A549 (cell line): Measurements from ENCODE around the gene PTPRN2.

Experiments
- CBX8 ChIP-seq: fragments of 200-600 bp; sonication (generic); IDR thresholded peaks from 2 replicates; pipeline ENCODE4 v1.6.1; 2016
- CHD4 ChIP-seq: fragments of 200-600 bp; sonication (generic); IDR thresholded peaks from 2 replicates; pipeline ENCODE4 v1.6.1; 2016; ENCODE audit warnings: antibody characterized with exemption, mild to moderate bottlenecking, borderline replicate concordance
- EHF ChIP-seq: fragments of 250-450 bp; sonication (Bioruptor Pico); IDR thresholded peaks from 2 replicates; pipeline ENCODE4 v1.5.0; 2020; ENCODE audit warnings: mild to moderate bottlenecking
- FOXS1 ChIP-seq: fragments of 250-450 bp; sonication (Bioruptor Pico); IDR thresholded peaks from 2 replicates; pipeline ENCODE4 v1.5.0; 2020; ENCODE audit warnings: mild to moderate bottlenecking, moderate library complexity
- KDM5A ChIP-seq: fragments of 200-600 bp; sonication (generic); IDR thresholded peaks from 2 replicates; pipeline ENCODE4 v1.6.1; 2016; ENCODE audit warnings: antibody characterized with exemption, mild to moderate bottlenecking
- MYC ChIP-seq: IDR thresholded peaks from 2 replicates; pipeline ENCODE4 v1.6.1; 2012; ENCODE audit warnings: mild to moderate bottlenecking, inconsistent platforms, low read length, improper control_type of control experiment, borderline replicate concordance
- POLR2A ChIP-seq: IDR thresholded peaks from 2 replicates; pipeline ENCODE4 v1.6.1; 2012; ENCODE audit warnings: mild to moderate bottlenecking, low read length
- RAD21 ChIP-seq, 2 experiments: fragments of >200 bp in 1 of 2; sonication (Bioruptor Twin) in 1 of 2; formaldehyde crosslinking in 1 of 2; IDR thresholded peaks in 1 of 2; conservative IDR thresholded peaks in 1 of 2; 2 replicates in 1 of 2; 3 replicates in 1 of 2; pipeline ENCODE4 v1.6.1; 2012 to 2018; ENCODE audit warnings: inconsistent platforms in 1 of 2
- TF ChIP-seq, protein P1 (sequence below): fragments of >200 bp; sonication (Bioruptor Twin); formaldehyde crosslinking; IDR thresholded peaks from 3 replicates; pipeline ENCODE4 v1.5.1; 2016
- TF ChIP-seq, protein P2 (sequence below): fragments of 200-600 bp; sonication (generic); IDR thresholded peaks from 2 replicates; pipeline ENCODE4 v1.6.1; 2016; ENCODE audit warnings: antibody characterized with exemption, mild to moderate bottlenecking, moderate library complexity
- TF ChIP-seq, protein P3 (sequence below): IDR thresholded peaks from 2 replicates; pipeline ENCODE4 v1.6.1; 2012
- TF ChIP-seq, protein P4 (sequence below): fragments of >200 bp; sonication (Bioruptor Twin); formaldehyde crosslinking; IDR thresholded peaks from 2 replicates; pipeline ENCODE4 v1.6.1; 2016

DNA sequence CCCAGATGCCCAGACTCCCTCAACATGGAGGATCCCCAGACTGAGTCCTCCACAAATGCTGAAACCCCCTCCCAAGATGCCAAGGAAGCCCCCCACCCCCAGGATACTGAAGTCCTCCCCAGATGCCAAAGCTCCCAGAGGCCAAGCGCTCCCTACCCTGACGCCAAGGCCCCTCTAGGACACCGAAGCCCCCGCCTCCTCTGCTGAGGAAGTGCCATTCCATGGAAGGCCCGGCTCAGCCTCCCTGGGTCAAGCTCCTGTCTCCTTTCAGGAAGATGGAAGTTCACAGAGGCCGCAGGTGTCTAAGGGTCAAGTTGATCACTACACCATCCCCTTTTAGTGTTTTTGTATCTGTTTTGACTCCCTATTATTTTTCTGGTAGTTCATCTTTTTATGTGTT lies 644.1 kb downstream of the PTPRN2 start:
- TF ChIP-seq POLR2A (no peak), EHF (CRISPR knock-in tag) (no peak), FOXS1 (CRISPR knock-in tag) (no peak), RAD21 (conservative IDR thresholded peaks at IDR 0.05 in 1 of 2, IDR thresholded peaks at IDR 0.05 in 1 of 2) (no peak), CHD4 (no peak), MYC (no peak), KDM5A (no peak), CBX8 (no peak)
- TF ChIP-seq, protein P1, sequence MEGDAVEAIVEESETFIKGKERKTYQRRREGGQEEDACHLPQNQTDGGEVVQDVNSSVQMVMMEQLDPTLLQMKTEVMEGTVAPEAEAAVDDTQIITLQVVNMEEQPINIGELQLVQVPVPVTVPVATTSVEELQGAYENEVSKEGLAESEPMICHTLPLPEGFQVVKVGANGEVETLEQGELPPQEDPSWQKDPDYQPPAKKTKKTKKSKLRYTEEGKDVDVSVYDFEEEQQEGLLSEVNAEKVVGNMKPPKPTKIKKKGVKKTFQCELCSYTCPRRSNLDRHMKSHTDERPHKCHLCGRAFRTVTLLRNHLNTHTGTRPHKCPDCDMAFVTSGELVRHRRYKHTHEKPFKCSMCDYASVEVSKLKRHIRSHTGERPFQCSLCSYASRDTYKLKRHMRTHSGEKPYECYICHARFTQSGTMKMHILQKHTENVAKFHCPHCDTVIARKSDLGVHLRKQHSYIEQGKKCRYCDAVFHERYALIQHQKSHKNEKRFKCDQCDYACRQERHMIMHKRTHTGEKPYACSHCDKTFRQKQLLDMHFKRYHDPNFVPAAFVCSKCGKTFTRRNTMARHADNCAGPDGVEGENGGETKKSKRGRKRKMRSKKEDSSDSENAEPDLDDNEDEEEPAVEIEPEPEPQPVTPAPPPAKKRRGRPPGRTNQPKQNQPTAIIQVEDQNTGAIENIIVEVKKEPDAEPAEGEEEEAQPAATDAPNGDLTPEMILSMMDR, result no peak
- TF ChIP-seq, protein P2, sequence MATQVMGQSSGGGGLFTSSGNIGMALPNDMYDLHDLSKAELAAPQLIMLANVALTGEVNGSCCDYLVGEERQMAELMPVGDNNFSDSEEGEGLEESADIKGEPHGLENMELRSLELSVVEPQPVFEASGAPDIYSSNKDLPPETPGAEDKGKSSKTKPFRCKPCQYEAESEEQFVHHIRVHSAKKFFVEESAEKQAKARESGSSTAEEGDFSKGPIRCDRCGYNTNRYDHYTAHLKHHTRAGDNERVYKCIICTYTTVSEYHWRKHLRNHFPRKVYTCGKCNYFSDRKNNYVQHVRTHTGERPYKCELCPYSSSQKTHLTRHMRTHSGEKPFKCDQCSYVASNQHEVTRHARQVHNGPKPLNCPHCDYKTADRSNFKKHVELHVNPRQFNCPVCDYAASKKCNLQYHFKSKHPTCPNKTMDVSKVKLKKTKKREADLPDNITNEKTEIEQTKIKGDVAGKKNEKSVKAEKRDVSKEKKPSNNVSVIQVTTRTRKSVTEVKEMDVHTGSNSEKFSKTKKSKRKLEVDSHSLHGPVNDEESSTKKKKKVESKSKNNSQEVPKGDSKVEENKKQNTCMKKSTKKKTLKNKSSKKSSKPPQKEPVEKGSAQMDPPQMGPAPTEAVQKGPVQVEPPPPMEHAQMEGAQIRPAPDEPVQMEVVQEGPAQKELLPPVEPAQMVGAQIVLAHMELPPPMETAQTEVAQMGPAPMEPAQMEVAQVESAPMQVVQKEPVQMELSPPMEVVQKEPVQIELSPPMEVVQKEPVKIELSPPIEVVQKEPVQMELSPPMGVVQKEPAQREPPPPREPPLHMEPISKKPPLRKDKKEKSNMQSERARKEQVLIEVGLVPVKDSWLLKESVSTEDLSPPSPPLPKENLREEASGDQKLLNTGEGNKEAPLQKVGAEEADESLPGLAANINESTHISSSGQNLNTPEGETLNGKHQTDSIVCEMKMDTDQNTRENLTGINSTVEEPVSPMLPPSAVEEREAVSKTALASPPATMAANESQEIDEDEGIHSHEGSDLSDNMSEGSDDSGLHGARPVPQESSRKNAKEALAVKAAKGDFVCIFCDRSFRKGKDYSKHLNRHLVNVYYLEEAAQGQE, result no peak
- TF ChIP-seq, protein P3, sequence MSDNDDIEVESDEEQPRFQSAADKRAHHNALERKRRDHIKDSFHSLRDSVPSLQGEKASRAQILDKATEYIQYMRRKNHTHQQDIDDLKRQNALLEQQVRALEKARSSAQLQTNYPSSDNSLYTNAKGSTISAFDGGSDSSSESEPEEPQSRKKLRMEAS, result no peak
- TF ChIP-seq, protein P4, sequence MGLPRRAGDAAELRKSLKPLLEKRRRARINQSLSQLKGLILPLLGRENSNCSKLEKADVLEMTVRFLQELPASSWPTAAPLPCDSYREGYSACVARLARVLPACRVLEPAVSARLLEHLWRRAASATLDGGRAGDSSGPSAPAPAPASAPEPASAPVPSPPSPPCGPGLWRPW, result no peak
